Thoracic aorta (tissue), 2 donors: ENCODE measurements around the gene CHRNB4. TPM values are rescaled to one million over a fixed set of nuclear protein-coding genes. Genes with fewer than 3 reads are reported as not detected.

Experiments used
- ATAC-seq: fragments of 150-250 bp; one replicate; pipeline ENCODE4 v1.8.0; 2017; ENCODE audit warnings: low read depth; ENCODE audit not compliant: insufficient number of reproducible peaks, low FRiP score
- DNase-seq: peaks from one replicate; pipeline ENCODE4 v3.0.0-alpha.2; 2020; ENCODE audit warnings: low spot score
- H3K27ac ChIP-seq, 2 donors: fragments of 200-600 bp; sonication (generic); 1 replicate in 1 of 2; 2 replicates in 1 of 2; pipeline ENCODE4 v1.5.1; 2016; ENCODE audit warnings: mild to moderate bottlenecking in 2 of 2, moderate library complexity in 2 of 2
- H3K27me3 ChIP-seq: fragments of 200-600 bp; sonication (generic); replicated peaks from 2 replicates; pipeline ENCODE4 v1.6.0; 2016; ENCODE audit warnings: mild to moderate bottlenecking; ENCODE audit not compliant: insufficient read depth
- H3K36me3 ChIP-seq: fragments of 200-600 bp; sonication (generic); one replicate; pipeline ENCODE4 v1.5.1; 2016
- H3K4me1 ChIP-seq, 2 donors: fragments of 200-600 bp; sonication (generic); 1 replicate in 1 of 2; 2 replicates in 1 of 2; pipeline versions ENCODE4 v1.5.1 to v1.6.0; 2016; ENCODE audit warnings: low read depth in 2 of 2, mild to moderate bottlenecking in 1 of 2; ENCODE audit not compliant: control insufficient read depth in 1 of 2
- H3K4me3 ChIP-seq: fragments of 200-600 bp; sonication (generic); 2 replicates; pipeline ENCODE4 v1.5.1; 2016; ENCODE audit warnings: mild to moderate bottlenecking
- H3K9me3 ChIP-seq: fragments of 200-600 bp; sonication (generic); 2 replicates; pipeline ENCODE4 v1.5.1; 2016
- total RNA-seq, 2 donors: library from RNA; depleted of rRNA; stranded (reverse); fragments of >200 nt; gene quantifications; one replicate each; pipeline versions ENCODE4 v1.1.0 to v1.2.3, GENCODE V29; 2016
- TF ChIP-seq, protein P1 (sequence below): fragments of 200-600 bp; sonication (generic); IDR thresholded peaks from one replicate; pipeline ENCODE4 v1.5.1; 2019; ENCODE audit warnings: antibody characterized with exemption

CHRNB4 gene
- total RNA-seq, 2 donors from 2014 or later, result not detected

DNA sequence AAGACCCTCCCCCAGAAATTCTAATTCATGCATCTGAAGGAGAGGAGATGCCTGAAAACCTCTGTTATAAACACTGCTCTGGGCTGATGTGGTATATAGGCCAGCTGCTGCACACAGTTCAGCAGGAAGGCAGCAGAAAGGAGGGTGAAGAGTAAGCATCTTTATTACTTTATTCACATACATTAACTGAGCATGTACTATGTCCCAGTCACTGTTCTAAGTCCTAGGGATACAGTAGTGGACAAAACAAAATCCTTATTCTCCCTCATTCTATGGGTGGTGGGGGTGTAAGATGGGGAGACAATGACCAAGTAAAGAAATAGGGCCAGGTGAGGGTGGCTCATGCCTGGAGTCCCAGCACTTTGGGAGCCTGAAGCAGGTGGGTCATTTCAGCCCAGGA is 17.8 kb upstream of the CHRNB4 start:
- no peak overlapping the region for H3K27ac ChIP-seq
- ATAC-seq, result no peak
- DNase-seq, result no peak
- no peaks in the 10 kb centered on the region for H3K4me1 ChIP-seq
- H3K4me3 ChIP-seq, result no peak overlapping the region
- no peaks in the 10 kb centered on the region for H3K27me3 ChIP-seq
- TF ChIP-seq, protein P1, sequence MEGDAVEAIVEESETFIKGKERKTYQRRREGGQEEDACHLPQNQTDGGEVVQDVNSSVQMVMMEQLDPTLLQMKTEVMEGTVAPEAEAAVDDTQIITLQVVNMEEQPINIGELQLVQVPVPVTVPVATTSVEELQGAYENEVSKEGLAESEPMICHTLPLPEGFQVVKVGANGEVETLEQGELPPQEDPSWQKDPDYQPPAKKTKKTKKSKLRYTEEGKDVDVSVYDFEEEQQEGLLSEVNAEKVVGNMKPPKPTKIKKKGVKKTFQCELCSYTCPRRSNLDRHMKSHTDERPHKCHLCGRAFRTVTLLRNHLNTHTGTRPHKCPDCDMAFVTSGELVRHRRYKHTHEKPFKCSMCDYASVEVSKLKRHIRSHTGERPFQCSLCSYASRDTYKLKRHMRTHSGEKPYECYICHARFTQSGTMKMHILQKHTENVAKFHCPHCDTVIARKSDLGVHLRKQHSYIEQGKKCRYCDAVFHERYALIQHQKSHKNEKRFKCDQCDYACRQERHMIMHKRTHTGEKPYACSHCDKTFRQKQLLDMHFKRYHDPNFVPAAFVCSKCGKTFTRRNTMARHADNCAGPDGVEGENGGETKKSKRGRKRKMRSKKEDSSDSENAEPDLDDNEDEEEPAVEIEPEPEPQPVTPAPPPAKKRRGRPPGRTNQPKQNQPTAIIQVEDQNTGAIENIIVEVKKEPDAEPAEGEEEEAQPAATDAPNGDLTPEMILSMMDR, result no peak
- no peaks in the 10 kb centered on the region for H3K9me3 ChIP-seq
- H3K36me3 ChIP-seq, result no peaks in the 10 kb centered on the region

DNA sequence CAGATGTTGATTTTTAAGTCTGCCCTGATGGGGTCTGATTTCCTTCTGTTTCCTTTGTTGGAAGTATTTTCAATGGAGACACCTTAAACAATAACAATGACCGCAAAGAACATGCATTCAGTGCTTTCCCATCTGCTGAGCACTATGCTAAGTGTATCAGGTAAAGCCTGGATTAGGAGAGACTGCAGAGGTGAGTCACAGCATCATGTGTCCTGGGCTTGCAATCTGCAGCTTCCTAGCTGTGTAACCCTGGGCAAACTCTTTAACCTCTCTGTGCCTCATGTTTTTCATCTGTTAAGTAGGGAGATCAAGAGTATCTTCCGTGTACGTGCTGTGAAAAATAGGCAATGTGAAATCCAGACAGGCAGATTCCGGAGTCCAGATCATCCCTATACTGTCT is 13.3 kb upstream of the CHRNB4 start:
- TF ChIP-seq, protein P1, result no peak
- H3K36me3 ChIP-seq, result no peaks in the 10 kb centered on the region
- ATAC-seq (no peak), DNase-seq (no peak)
- no peak overlapping the region for H3K27ac ChIP-seq
- H3K4me1 ChIP-seq, result no peaks in the 10 kb centered on the region
- H3K27me3 ChIP-seq, result no peaks in the 10 kb centered on the region
- H3K4me3 ChIP-seq, result no peak overlapping the region
- no peaks in the 10 kb centered on the region for H3K9me3 ChIP-seq

DNA sequence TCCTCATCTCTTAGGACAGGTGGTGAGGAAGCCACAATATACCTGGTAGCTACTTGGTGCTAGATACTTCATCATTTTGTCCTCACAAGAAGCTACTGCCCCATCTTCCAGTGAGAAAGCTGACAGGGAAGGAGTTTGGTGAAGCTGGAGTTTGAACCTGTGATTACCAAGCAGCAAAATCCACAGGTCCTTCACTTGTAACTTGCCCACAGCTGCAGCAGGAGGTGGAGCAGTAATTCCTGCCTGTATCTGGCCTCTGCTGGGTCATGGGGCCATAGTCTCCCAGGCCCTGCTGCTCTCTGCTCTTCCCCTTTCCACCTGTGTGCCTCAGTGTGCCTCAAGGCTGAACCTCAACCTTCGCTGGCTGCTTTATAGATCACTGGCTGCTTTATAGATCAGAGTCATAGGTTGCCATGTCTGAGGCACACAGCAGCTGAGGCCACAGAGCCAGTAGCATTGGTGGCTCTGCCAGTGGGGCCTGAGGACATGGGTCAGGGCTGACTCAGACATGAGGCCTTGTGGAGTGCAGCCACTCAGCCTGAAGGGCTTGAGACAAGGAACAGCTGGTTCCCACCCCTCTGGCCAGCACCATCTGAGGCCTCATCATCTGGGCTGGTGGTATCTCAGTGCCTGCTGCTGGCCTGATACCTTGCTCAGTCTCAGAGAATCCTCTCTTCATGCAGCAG is 11.1 kb upstream of the CHRNB4 start:
- ATAC-seq, result no peak
- Histone ChIP-seq H3K9me3 (no peaks in the 10 kb centered on the region), H3K36me3 (no peaks in the 10 kb centered on the region), H3K4me1 (no peaks in the 10 kb centered on the region), H3K27me3 (no peaks in the 10 kb centered on the region), H3K4me3 (no peak overlapping the region), H3K27ac (no peak overlapping the region)
- TF ChIP-seq, protein P1, result no peak
- DNase-seq, result no peak

DNA sequence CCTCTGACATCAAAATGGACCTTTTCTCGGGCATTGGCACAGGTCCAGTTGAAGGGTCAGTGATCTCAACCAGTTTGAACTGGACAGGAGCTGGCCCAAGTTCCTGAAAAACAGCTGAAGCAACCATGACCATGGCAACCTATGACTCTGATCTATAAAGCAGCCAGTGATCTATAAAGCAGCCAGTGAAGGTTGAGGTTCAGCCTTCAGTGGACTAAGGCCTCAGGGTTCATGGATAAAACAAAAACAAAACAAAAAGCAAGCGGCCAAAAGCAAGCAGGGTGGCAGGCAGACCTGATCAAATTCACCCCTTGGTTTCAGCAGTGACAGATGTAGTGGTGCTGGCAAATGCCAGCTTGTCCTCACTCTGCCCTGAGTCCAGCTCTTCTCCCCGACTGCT is 10.0 kb upstream of the CHRNB4 start:
- Histone ChIP-seq H3K4me3 (no peak overlapping the region), H3K4me1 (no peaks in the 10 kb centered on the region), H3K9me3 (no peaks in the 10 kb centered on the region), H3K36me3 (no peaks in the 10 kb centered on the region), H3K27me3 (no peaks in the 10 kb centered on the region), H3K27ac (no peak overlapping the region)
- TF ChIP-seq, protein P1, result no peak
- ATAC-seq (no peak), DNase-seq (no peak)

DNA sequence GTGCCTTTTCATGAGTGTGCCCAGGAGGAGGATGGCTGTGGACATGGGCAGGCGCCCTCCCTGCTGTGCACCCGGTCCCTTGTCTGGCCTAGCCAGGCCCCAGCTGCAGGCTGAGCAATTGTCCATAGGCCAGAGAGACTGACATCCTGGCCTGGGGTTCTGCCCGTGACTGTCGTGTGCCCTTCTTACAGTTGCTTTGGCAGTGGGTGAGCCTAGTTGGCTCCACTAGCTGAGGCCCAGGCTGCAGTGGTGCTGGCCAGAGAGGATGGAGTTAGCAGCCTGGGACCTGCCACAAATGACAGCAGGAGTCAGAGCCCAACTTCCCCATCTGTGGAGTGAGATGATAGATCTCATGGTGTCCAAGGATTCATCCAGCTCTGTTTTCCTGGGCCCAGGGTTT is 9.0 kb upstream of the CHRNB4 start:
- peaks cover 0 to 4% of the 10 kb centered on the region in 2 donors for H3K4me1 ChIP-seq
- DNase-seq (no peak), ATAC-seq (no peak)
- no peaks in the 10 kb centered on the region for H3K27me3 ChIP-seq
- H3K36me3 ChIP-seq, result no peaks in the 10 kb centered on the region
- no peak overlapping the region for H3K27ac ChIP-seq
- no peaks in the 10 kb centered on the region for H3K9me3 ChIP-seq
- TF ChIP-seq, protein P1, result no peak
- H3K4me3 ChIP-seq, result no peak overlapping the region
